GM12865 (cell line): ENCODE measurements around the gene SLC6A6.

ENCODE experiments used
- DNase-seq: peaks from one replicate; pipeline ENCODE4 v3.0.0; 2010; ENCODE audit warnings: low read depth
- H3K4me3 ChIP-seq: 2 replicates; pipeline ENCODE4 v1.5.1; 2011; ENCODE audit warnings: mild to moderate bottlenecking, low read depth, low read length, control low read depth
- CTCF ChIP-seq: IDR thresholded peaks from 2 replicates; pipeline ENCODE4 v1.5.1; 2011; ENCODE audit warnings: low read length, control low read depth, low read depth, inconsistent platforms; ENCODE audit not compliant: insufficient read depth; ENCODE audit errors: missing control alignments

The SLC6A6 gene

GRCh38 chr3:14525685-14526631, 123.6 kb downstream of the SLC6A6 start:
- no peak overlapping the region for H3K4me3 ChIP-seq
- peak; percentile 7 for DNase-seq
- TF ChIP-seq CTCF = no peak

DNA sequence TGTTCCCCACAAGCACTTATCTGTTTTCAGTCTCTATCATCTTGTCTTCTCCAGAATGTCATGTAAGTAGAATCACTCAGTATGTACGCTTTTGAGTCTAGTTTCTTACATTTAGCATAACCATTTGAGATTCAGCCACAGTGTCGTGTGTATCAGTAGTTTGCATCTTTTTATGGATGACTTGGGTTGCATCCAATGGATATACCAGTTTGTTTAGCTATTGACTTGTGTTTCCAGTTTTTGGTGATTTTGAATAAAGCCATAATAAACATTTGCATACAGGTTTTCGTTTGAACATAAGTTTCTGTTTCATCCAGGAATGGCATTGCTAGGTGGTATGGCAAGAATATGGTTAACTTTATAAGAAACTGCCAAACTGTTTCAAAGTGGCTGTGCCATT, 125.7 kb downstream of the SLC6A6 start:
- no peak overlapping the region for H3K4me3 ChIP-seq
- TF ChIP-seq CTCF = no peak
- DNase-seq = no peak

GRCh38 chr3:14531856-14532395, 129.5 kb downstream of the SLC6A6 start:
- H3K4me3 ChIP-seq = no peak overlapping the region
- no peak for DNase-seq
- TF ChIP-seq CTCF = no peak

GRCh38 chr3:14532691-14533456, 130.5 kb downstream of the SLC6A6 start:
- H3K4me3 ChIP-seq = no peak overlapping the region
- no peak for TF ChIP-seq CTCF
- no peak for DNase-seq

GRCh38 chr3:14533457-14533958, 131.1 kb downstream of the SLC6A6 start:
- TF ChIP-seq CTCF = no peak
- DNase-seq = no peak
- H3K4me3 ChIP-seq = no peak overlapping the region

DNA sequence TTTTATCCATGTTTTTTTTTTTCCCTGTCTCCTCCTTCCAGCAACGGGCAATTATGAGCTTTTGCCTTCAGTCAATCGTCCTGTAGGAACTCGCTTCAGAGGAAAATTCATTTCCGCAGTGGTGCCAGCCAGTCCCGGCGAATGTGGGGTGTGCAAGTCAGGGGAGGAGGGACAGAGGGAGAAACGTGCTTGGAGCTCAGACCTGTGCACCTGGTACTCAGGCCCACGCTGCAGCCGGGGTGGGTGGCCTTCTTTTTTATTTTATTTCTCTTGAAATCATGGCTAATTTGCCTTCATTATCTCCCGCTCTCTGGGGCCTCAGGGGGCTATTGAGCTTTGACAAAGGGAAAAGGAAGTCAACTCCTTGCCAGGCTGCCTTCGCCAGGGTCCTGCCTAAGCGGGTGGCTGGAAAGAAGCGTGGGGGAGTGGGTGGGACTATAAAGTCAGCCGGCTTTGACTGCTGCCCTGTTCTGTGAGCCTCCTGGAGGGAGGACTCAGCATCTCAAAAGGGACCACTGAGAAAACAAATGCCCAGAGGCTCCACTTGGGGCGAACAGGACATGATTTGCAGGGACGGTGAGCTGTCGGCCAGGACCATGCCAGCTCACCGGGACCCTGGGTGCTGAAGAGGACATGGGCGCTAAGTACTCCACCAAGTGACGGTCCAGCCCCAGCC, 132.2 kb downstream of the SLC6A6 start:
- H3K4me3 ChIP-seq = no peak overlapping the region
- no peak for TF ChIP-seq CTCF
- DNase-seq = no peak
